Kidney (tissue), 22 donors: ENCODE measurements around the gene COL4A4. TPM values are rescaled to one million over a fixed set of nuclear protein-coding genes. Genes with fewer than 3 reads are reported as not detected.

ENCODE experiments used
- DNase-seq, 5 donors: peaks; one replicate each; pipeline ENCODE4 v3.0.0-alpha.2; 2013 to 2020
- FAIRE-seq: peaks from 2 replicates; lab custom pipeline; 2012; peaks lifted over from hg19 to GRCh38; lab: Jason Lieb, UNC
- H3K27ac ChIP-seq, 2 donors: one replicate each; pipeline ENCODE4 v1.7.0; 2013; ENCODE audit warnings: low read depth in 2 of 2, low read length in 2 of 2, inconsistent platforms in 1 of 2
- H3K27me3 ChIP-seq: one replicate; pipeline ENCODE4 v1.7.1; 2013; ENCODE audit warnings: low read length, inconsistent platforms; ENCODE audit not compliant: control insufficient read depth, insufficient read depth
- H3K36me3 ChIP-seq, 3 donors: one replicate each; pipeline versions ENCODE4 v1.7.0 to v1.7.1; 2013; ENCODE audit warnings: low read length in 3 of 3, control low read depth in 1 of 3, inconsistent platforms in 1 of 3; ENCODE audit not compliant: insufficient read depth in 3 of 3, control insufficient read depth in 2 of 3
- H3K4me1 ChIP-seq, 3 donors: one replicate each; pipeline versions ENCODE4 v1.7.0 to v1.7.1; 2013; ENCODE audit warnings: low read length in 3 of 3, inconsistent platforms in 1 of 3, low read depth in 1 of 3; ENCODE audit not compliant: control insufficient read depth in 2 of 3, insufficient read depth in 2 of 3
- H3K4me3 ChIP-seq, 3 donors: one replicate each; pipeline versions ENCODE4 v1.7.0 to v1.8.1; 2013; ENCODE audit warnings: low read length in 3 of 3, control low read depth in 1 of 3, inconsistent platforms in 1 of 3
- H3K9ac ChIP-seq, 3 donors: one replicate each; pipeline versions ENCODE4 v1.7.0 to v1.7.1; 2013; ENCODE audit warnings: low read length in 3 of 3, control low read depth in 1 of 3, inconsistent platforms in 1 of 3
- H3K9me3 ChIP-seq, 3 donors: one replicate each; pipeline versions ENCODE4 v1.7.0 to v1.7.1; 2013; ENCODE audit warnings: low read length in 3 of 3, control low read depth in 1 of 3, inconsistent platforms in 1 of 3; ENCODE audit not compliant: control insufficient read depth in 2 of 3, insufficient read depth in 1 of 3
- CTCF ChIP-seq: IDR thresholded peaks from 3 replicates; pipeline ENCODE4 v1.5.1; 2012; ENCODE audit warnings: mild to moderate bottlenecking, moderate library complexity, borderline replicate concordance; ENCODE audit not compliant: insufficient read depth; ENCODE audit errors: extremely low read depth
- intact Hi-C: fragments of 100-400 bp; cut with DNase I; formaldehyde crosslinking; loops from one replicate; pipeline ENCODE4 v1.11.1; 2022
- long read RNA-seq, 10 donors: library from polyadenylated mRNA in 1 of 10; unstranded in 1 of 10; transcript quantifications; one replicate each; pipeline ENCODE4 v2.0.0 and lab custom pipeline, GENCODE V29; 2021 to 2026
- polyA plus RNA-seq: library from polyadenylated mRNA; stranded (reverse); fragments of 350-450 nt; fragmentation: Illumina TruSeq; extraction: RNeasy Lipid Tissue Mini Kit (QIAGEN cat#74804); gene quantifications from one replicate; pipeline ENCODE4 v1.2.3, GENCODE V29; 2014; ENCODE audit warnings: low read depth, low replicate concordance; ENCODE audit not compliant: insufficient read depth
- total RNA-seq: library from RNA; stranded (reverse); fragmentation: NEBNext Ultra II Directional; extraction: Animal tissue kit (Norgen Biotek cat#: 25700); gene quantifications from one replicate; pipeline ENCODE4 v1.2.1, GENCODE V29; 2021
- donor health status: control.
- donor health status: control.
- donor health status: control.
- donor health status: control.
- donor health status: control.
- donor health status: DM: yes; HTN: yes; CAD: no.
- donor health status: Normal renal cell carcinoma (clear cell type).

The COL4A4 gene
- 53.3 TPM for total RNA-seq
- polyA plus RNA-seq = 7.2 TPM
- long read RNA-seq, donor 1 = 0 reads
- long read RNA-seq, donor 2 = 0 reads
- long read RNA-seq, donor 3 = 0 reads
- long read RNA-seq, donor 4 = 0 reads
- long read RNA-seq, donor 5 = 0 reads
- long read RNA-seq, donor 6 = 0 reads
- long read RNA-seq, donor 7, partial matches to known transcripts = 21 of 52 reads
- long read RNA-seq, donor 7, other reads (novel, unspliced or antisense) = 31 of 52 reads
- long read RNA-seq, donor 8, partial matches to known transcripts = 0 of 1 reads
- long read RNA-seq, donor 8, other reads (novel, unspliced or antisense) = 0 of 1 reads
- long read RNA-seq, donor 9 = 0 reads
- long read RNA-seq, donor 10 = 0 reads

- Histone ChIP-seq H3K4me1 (peaks cover 0 to 8% (median 3%) of the 10 kb centered on the region in 3 donors), H3K4me3 (peak within 1 kb of the TSS; percentile 52 to 75 (median 72)), H3K27ac (peak within 1 kb of the TSS; percentile 80 to 88), H3K36me3 (no peaks in the 10 kb centered on the region), H3K9ac (peak within 1 kb of the TSS; percentile 29 to 73 (median 51)), H3K9me3 (no peaks in the 10 kb centered on the region), H3K27me3 (peaks cover 21% of the 10 kb centered on the region)
- no peak for TF ChIP-seq CTCF
- no peak for FAIRE-seq
- DNase-seq = peak; percentile 53 to 94 (median 67)
- intact Hi-C loops = no loop called here
Measured at GRCh38 chr2:227163998-227164762, at the start of gene COL4A4, which contains the start of gene COL4A3. COL4A4 (minus strand) TSS chr2:227164205; CDS start chr2:227147483, 16,722 bp downstream. COL4A3 (plus strand) TSS chr2:227164624; CDS start chr2:227164727, 103 bp downstream.

GRCh38 chr2:227207573-227207972, 43.6 kb upstream of the COL4A4 start:
- H3K4me1 ChIP-seq = peaks cover 0 to 2% (median 0%) of the 10 kb centered on the region in 3 donors
- no peak overlapping the region for H3K27ac ChIP-seq
- H3K36me3 ChIP-seq = no peaks in the 10 kb centered on the region
- no peak for TF ChIP-seq CTCF
- intact Hi-C loops = no loop called here
- no peaks in the 10 kb centered on the region for H3K27me3 ChIP-seq
- no peak for FAIRE-seq
- no peak overlapping the region for H3K4me3 ChIP-seq
- DNase-seq = no peak
- H3K9ac ChIP-seq = no peak overlapping the region
- no peaks in the 10 kb centered on the region for H3K9me3 ChIP-seq

GRCh38 chr2:227206406-227206805, 42.4 kb upstream of the COL4A4 start:
- no peak for FAIRE-seq
- Histone ChIP-seq H3K9ac (no peak overlapping the region), H3K27ac (no peak overlapping the region), H3K9me3 (no peaks in the 10 kb centered on the region), H3K4me3 (no peak overlapping the region), H3K36me3 (no peaks in the 10 kb centered on the region), H3K4me1 (peaks cover 0 to 5% (median 2%) of the 10 kb centered on the region in 3 donors), H3K27me3 (no peaks in the 10 kb centered on the region)
- intact Hi-C loops = no loop called here
- no peak for DNase-seq
- no peak for TF ChIP-seq CTCF
